EH (cell line): ENCODE results near the gene MYCBP2.
"Not testable (repeated sequence)": the region's sequence is repeated elsewhere in the genome, so short reads cannot be mapped to it uniquely, and the experiment has no call there.

Experiments
- DNase-seq: peaks from one replicate; pipeline ENCODE4 v3.0.0-alpha.2; 2015; ENCODE audit warnings: low read depth

MYCBP2 gene

DNA sequence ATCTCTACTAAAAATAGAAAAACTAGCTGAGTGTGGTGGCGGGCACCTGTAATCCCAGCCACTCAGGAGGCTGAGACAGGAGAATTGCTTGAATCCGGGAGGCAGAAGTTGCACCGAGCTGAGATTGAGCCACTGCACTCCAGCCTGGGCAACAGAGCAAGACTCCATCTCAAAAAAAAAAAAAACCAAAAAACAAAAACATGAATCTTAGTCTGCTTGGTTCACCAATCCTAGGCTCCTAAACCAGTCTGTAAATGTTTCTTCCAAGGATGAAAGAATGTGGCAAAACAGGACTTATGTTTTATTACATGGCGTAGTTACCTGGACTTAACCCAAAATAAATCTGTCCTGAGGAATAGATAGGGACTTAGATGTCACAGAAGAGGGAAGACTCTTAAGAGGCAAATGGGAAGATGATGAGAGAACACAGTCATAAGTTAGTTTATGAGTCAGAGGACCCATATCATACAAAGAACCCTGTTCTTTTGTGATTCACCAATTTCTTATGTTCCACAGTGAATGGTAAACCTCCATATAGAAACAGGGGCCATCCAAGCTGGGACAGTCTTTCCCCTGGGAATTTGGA, 293.1 kb downstream of the MYCBP2 start:
- DNase-seq: no peak

DNA sequence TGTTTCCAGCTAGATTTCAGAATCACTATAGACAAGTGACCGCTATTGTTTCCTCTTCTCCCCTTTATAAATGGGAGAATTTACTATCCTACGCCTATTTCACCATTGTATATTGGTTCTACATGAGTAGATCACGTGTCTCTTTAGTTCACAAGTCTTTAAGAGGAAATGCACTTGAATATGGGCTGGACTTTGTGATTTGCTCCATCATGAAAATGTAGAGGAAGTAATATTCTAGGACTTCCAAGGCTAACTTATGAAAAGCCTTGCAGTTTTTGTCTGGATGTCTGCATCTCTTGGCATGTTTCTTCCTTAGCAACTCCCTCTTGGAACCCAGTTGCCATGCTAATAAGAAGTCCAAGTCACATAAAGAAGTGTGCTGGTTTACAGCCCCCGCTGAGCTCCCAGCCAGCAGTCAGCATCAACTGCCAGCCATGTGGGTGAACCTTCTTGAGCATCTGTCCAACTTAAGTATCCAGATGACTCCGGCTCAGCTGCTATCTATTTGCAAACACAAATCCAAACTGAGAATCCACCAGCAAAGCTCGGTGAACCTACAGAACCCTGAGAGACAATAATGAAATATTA, 295.1 kb downstream of the MYCBP2 start:
- DNase-seq: no peak

DNA sequence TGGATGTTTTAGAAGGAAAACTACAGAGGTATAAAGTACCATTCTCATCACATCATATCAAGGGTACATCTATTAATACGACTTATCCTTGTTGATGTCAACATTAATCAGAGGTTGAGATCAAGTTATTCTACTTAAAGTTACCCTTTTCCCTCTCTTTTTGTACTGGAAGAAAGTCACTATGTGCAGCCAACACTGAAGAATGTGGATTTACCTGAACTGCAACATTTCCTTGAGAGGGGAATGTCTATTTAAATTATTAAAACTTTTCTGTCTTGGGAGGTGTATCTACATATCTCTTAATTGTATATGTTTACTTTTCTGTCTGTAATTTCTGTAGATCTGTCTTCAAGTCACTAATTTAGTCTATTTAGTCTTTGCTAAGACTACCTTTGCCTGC, 297.5 kb downstream of the MYCBP2 start:
- DNase-seq: no peak

DNA sequence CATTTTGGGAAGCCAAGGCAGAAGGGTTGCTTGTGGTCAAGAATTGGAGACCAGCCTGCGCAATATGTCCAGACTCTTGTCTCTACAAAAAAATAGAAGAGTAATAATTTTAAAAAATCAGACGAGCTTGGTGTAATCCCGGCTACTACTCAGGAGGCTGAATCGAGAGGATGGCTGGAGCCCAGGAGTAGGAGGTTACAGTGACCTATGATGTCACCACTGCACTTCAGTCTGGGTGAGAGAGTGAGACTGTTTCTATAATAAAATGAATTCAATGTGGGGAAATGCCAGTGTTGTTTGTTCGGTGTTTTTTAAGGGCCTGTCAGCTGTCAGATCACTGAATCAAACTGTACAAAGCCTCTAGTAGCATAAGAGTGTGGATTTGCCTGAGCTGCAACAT, 298.7 kb downstream of the MYCBP2 start:
- DNase-seq: peak; percentile 53

DNA sequence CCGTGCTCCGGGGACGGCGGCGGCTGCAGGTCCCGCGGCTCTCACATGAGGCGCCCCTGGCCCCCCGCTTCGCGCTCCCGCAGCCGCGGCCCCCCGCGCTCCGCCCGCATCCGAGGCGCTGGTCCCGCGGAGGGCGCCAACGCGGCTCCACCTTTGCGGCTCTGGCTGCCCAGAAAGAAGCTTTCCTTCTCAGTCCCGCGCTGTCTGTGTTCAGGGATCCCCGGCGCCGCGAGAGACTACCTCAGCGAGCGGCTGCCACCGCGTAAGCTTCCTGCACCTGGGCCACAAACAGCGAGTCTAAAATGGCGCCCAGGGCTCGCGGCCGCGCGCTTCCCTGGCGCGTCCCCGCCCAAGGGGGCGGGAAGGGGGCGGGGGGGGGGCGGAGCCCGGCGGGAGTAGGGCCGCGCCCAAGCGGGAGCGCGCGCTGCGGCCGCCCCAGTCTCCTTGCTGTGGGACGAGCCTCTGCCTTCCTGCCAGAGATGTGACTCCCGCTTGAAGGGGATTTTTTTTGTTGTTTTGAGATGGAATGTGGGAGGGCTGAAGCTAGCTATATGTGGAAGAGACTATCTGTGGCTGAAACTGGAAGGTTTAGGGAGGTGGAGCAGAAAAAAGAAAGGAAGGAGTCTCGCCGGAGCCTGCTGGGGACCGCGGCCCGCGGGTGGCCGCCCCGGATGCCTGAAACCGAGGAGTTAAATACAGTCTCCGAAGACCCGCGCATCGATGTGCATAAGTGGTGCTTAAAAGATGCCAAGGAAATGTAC, 299.9 kb downstream of the MYCBP2 start, which contains the start of gene FBXL3:
Gene FBXL3, minus strand, starts transcription at position 299 of the 761 bp plus-strand sequence. CDS start 5,299 bp downstream, outside the sequence.
- DNase-seq: peak; percentile 97

DNA sequence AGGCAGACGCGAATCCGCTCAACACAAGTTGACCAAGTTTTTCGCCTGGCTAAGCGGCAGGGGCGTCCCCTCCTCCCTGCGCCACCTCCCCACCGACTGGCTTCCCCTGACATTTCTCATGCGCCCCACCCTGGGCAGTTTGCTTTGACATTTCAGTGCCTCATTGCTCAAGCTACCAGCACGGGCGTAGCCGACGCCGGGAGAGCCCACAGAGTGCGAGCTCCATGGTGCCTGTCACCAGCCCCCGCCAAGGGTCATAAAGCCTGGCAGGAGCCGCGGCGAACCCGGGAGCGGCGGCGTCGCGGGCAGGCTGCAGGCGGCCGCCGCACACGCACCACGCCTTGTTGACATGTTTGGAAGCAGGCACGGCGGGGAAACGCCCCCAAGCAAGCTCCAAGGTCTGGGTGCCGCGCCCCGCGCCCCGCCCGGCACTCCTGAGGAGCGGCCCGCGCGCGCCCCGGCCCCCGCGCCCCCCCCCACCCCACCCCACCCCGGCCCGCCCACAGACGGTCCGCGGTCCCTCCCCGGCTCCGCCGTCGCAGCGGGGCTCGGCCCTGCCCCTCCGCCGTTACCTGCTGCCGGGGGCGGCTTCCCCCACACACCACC, 300.5 kb downstream of the MYCBP2 start:
- peak; percentile 75 for DNase-seq

DNA sequence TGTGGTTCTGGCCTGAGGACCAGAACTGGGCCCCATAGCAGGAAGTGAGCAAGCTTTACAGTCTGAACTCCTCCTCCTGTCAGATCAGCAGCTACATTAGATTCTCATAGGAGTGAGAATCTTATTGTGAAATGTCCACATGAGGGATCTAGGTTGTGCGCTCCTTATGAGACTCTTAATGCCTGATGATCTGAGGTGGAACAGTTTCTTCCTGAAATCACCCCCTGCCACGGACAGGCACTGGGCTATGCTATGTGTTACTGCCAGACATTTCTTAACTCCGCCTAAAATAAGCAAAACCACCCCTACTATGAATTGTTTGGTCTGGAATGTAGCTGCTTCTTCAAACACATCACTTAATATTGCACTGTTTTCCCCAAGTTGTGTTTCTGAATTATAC, 304.6 kb downstream of the MYCBP2 start:
- DNase-seq: peak; percentile 50

DNA sequence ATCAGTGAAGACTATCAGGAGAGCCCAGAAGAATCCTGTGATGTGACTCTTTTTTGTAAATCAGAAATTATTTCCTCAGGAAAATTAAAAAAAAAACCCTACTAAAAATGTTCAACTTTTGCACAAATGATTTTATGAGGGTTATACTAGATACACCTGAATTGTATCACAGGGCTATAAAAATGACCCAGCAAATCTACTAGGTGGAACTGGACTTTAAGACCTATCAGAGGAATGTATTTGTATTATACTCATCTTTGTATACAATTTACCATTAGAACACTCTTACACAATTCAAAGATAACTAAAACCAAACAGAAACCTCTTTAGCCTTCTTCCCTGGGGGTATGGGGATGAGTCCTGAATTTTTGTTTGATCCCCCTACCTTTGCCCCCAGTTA, 307.1 kb downstream of the MYCBP2 start:
- DNase-seq: no peak

DNA sequence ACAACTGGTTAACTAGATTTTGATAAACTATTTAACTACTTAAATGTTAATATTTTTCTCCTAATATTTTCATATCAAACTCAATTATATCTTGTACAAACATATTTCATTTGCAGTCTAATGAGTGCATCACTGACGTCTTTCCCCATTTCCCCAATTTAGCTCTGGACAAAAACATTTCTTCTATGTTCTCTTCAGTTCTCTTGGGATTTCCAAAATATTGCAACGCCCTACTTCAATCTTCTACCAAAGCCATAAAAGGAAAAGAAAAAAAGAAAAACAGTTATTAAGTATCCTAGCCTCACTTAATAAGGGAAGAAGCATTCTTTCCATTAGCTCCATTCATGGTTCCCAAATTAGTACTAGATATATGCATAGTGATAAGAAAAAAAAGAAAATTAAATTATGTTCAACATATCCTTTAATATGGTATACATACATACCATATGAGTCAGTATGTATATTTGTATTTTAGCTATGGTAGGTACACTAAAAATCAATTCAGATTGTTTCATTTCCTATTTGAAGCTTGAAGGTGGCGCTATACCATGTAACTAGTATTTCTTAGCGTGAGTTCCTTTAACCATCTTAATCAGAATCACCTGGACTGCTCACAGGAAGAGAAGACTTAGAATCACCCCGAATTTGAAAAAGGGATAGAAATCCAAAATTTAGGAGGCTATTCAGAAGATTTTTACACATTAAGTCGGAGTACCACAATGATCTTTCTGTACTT, 309.8 kb downstream of the MYCBP2 start:
- DNase-seq: no peak

DNA sequence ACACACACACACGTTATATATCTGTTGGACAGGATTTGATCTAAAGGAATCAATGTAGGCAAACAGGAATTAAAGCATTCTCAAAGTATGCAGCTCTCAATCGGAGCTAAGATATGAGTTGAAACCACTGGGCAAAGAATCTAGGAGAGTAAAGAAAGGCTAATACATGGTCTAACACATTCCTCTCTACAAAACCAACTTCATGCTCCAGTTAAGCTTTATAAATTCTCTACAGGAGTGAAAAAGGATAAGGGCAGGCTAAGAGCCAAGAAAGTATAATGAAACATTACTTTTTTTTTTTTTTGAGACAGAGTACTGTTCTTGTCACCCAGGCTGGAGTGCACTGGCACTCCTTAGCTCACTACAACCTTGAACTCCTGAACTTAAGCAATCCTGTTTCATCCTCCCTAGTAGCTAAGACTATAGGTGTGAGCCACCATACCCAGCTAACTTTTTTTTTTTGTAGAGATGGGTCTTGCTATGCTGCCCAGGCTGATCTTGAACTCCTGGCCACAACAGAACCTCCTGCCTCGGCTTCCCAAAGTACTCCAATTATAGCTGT, 310.6 kb downstream of the MYCBP2 start:
- DNase-seq: no peak

DNA sequence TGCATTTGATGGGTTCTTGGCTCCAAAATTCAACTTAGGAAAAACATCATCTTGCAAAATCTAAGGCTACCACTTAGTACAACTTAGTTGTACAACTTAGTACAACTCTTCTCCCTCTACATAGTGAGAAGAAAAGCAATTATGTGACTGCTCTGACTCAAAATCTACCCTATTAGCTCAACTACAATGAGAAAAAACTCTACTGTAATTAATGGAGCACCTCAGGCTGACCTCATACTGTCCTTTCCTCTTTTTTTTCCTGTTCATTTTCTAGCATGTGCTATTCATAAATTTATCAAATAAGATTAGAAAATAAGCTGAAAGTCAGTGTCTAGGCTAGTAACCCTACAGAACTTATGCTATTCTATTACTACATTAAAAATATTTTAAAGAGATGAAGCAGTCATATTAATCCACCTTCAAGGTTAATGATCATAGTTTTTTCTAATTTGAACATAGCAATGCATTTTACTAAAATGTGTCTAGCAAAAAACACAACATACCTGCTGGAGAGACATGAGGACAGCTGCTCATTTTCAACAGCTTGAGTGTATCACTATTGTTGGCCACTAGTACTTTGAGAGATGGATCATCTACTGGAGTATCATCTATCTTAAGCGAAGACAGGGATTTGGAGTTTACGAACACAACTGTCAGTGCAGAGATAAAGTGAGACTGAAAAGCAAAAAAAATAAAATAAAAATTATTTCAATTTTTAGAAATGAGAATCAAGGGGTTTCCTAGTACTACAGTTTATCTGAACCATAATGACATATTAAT, 311.8 kb downstream of the MYCBP2 start:
- no peak for DNase-seq

DNA sequence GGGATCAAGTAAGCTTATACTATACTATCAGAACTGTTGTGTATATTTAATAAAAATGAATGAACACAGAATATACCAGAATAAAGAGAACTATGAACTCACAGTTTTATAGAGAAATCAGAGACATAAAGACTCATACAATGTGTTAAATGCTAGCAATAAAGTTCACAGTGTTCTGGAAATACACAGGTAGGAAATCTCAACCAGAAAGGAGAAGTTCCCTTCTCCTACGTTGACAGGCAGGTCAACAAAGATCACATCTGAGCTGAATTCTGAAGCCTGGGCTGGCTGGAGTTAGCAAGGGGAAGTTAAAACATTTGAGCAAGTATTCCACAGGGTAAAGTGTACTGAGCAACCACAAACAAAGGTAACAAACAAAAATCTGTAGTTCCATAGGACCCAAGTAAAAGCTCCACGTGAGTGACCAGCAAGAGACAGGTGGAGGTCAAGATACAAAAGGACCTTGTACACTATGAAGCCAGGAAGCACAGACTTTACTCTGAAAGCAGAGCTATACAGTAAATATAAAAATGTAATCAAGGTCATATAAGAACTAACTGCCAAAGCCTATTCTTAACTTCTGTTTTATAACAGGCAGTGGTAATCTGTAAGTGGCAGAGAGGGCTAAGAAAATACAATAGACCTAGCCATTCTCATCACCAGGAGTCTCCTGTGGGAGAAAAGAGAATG, 312.9 kb downstream of the MYCBP2 start:
- DNase-seq: no peak

DNA sequence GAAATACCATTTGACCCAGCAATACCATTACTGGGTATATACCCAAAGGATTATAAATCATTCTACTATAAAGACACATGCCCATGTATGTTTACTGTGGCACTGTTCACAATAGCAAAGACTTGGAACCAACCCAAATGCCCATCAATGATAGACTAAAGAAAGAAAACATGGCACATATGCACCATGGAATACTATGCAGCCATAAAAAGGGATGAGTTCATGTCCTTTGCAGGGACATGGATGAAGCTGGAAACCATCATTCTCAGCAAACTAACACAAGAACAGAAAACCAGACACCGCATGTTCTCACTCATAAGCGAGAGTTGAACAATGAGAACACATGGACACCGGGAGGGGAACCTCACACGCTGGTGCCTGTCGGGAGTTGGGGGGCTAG, 317.2 kb downstream of the MYCBP2 start:
- DNase-seq: not testable (repeated sequence)

DNA sequence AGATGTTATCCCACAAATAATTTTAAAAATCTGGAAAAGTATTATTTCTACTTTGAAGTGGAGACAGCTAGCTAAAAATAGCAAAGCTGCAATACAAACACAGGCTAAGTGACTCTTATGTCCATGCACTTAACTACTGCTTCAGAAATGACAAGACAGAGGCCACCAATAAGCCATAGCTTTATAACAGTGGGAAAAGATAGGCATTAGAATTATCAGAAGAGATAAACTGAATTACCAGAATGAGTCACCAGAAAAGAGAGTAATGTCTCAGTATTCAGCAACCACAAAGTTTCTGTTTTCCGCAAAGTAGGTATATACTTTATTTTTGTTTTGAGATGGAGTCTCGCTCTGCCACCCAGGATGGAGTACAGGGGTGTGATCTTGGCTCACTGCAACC, 317.9 kb downstream of the MYCBP2 start:
- no peak for DNase-seq

DNA sequence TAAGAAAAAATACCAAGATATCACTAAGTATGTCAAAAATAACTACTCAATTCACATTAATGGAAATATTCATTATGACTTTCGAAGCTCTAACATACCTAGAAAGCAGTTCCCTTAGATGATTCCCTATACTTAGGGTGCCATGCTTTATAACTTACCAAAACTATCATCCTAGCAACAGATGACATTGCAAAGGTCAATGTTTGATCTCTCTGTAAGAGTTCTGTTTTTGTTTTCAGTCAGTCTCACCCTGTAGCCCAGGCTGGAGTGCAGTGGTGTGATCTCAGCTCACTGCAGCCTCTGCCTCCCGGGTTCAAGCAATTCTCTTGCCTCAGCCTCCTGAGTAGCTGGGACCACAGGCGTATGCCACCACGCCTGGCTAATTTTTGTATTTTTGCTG, 318.6 kb downstream of the MYCBP2 start:
- not testable (repeated sequence) for DNase-seq

DNA sequence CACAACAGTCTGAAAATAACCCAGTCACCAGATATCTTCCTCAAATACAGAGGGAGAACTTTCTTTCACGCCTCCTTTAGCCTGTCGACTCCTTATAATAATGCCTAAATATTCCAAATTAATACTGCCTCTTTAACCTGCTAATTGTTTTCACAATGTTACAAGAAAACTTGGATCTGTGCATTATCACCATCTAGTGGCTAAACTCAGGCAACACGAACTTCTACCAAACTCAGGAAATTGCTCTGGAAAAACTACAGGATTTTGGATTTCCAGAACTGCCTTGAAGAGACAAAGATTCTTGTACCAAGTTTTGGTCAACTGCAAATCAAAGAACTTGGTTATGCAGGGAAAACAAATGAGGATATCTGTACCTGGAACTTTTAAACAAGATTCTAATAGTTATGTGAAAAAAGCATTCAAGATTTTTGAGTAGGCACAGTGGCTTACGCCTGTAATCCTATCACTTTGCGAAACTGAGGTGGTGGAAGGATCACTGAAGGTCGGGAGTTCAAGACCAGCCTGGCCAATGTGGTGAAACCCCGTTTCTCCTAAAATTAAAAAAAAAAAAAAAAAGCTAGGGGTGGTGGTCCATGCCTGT, 324.2 kb downstream of the MYCBP2 start:
- peak; percentile 44 for DNase-seq

DNA sequence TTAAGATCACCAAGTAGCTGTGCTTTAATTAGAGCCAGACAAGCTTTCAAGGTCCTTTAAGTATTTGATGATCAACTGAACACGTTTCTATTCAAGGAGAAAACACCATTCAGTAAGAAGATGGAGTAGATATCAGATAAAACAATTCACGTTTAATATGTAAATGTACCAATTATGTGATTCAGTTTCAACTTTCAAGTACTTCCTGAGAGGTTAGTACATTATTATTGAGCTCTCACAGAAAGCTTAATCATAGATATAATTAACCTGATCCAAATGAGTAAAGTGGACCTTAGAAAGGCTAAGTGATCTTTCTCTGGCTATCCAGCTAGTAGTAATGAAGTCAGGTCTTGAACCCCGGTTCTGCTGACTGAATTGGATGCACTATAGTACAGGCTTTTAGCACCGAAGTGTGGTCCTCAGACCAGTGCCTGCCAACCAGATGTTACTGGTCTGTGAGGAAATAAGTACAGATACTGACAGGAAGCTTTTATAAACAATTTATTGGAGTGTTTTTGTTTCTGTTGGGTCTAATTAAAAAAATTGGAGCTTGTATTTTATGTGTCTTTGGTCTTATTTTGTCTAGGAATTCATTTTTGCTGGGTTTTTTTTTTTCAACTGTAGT, 324.8 kb downstream of the MYCBP2 start:
- DNase-seq: no peak

DNA sequence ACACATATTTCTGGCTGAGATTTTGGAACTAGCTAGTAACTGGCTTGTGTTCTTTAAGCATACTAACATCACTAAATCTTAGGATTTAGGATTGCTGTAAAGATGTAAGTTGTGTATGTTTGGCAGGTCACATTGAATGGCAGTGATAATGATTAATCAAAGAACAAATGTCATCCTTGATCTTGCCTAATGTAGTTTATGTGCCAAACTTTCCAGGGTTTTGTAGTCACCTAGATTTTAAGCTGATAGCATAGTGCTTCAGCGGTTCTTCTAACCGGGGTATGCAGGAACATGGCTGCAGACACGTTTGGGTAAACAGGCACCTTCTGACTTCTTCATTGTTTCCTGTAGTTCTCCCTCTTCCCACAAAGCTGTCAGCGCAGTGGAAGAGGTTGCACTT, 325.4 kb downstream of the MYCBP2 start:
- no peak for DNase-seq

DNA sequence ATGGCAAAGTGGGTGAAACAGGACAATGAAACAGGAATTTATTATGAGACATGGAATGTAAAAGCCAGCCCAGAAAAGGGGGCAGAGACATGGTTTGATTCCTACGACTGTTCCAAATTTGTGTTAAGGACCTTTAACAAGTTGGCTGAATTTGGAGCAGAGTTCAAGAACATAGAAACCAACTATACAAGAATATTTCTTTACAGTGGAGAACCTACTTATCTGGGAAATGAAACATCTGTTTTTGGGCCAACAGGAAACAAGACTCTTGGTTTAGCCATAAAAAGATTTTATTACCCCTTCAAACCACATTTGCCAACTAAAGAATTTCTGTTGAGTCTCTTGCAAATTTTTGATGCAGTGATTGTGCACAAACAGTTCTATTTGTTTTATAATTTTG, 326.4 kb downstream of the MYCBP2 start:
- peak; percentile 57 for DNase-seq
